GM12878 (cell line): ENCODE data around the gene ARPC1B. TPM values are rescaled to one million over a fixed set of nuclear protein-coding genes. Genes with fewer than 3 reads are reported as not detected.

Experiments
- ATAC-seq: fragments of 200-7000 bp; cut with Tn5 transposase; 3 replicates; pipeline ENCODE4 v1.9.1; 2020; ENCODE audit warnings: mild to moderate bottlenecking, moderate library complexity
- BruUV-seq: library from RNA; stranded (reverse); fragments of 400-500 nt; replicated peaks from 2 replicates; lab custom pipeline; 2021; lab: Mats Ljungman, UMichigan
- CTCF ChIA-PET: fragments of 300-600 bp; sonication (Branson Sonifier 250); formaldehyde crosslinking; extraction: SDS; loops from one replicate; lab custom pipeline; 2021; ENCODE audit warnings: inconsistent platforms; lab: Yijun Ruan, JAX
- POLR2A ChIA-PET: fragments of 350-600 bp; formaldehyde crosslinking; extraction: SDS; loops from one replicate; lab custom pipeline; 2021; ENCODE audit warnings: inconsistent platforms; lab: Charles Lee
- RAD21 ChIA-PET: fragments of 300-600 bp; sonication (Branson Sonifier 250); formaldehyde crosslinking; loops from one replicate; lab custom pipeline; 2023; ENCODE audit warnings: antibody characterized with exemption; ENCODE audit not compliant: unreplicated experiment; lab: Charles Lee
- SMC1A ChIA-PET: fragments of 300-600 bp; sonication (Branson Sonifier 250); formaldehyde crosslinking; loops from one replicate; lab custom pipeline; 2023; ENCODE audit not compliant: unreplicated experiment, uncharacterized antibody; lab: Charles Lee
- DNase-seq: peaks from one replicate; pipeline ENCODE4 v3.0.0-alpha.2; 2011; ENCODE audit warnings: low read depth, low spot score
- FAIRE-seq: peaks from 3 replicates; lab custom pipeline; 2011; peaks lifted over from hg19 to GRCh38; lab: Jason Lieb, UNC
- H2AFZ ChIP-seq: 2 replicates; pipeline ENCODE4 v1.6.0; 2011; ENCODE audit warnings: low read depth, low read length, control low read depth; ENCODE audit not compliant: control insufficient read depth
- H3K27ac ChIP-seq: 2 replicates; pipeline ENCODE4 v1.5.1; 2011; ENCODE audit warnings: control low read depth; ENCODE audit not compliant: control insufficient read depth, insufficient read depth
- H3K27me3 ChIP-seq, 2 experiments: replicated peaks in 1 of 2; 2 replicates each; pipeline versions ENCODE4 v1.6.0 to v1.6.1; 2011; ENCODE audit warnings: low read length in 1 of 2; ENCODE audit not compliant: control insufficient read depth in 2 of 2, insufficient read depth in 2 of 2
- H3K36me3 ChIP-seq, 2 experiments: 2 replicates each; pipeline ENCODE4 v1.5.1; 2011; ENCODE audit warnings: low read length in 1 of 2; ENCODE audit not compliant: control insufficient read depth in 2 of 2, insufficient read depth in 2 of 2
- H3K4me1 ChIP-seq: 2 replicates; pipeline ENCODE4 v1.6.1; 2011; ENCODE audit warnings: mild to moderate bottlenecking, low read length, moderate library complexity, mixed read lengths; ENCODE audit not compliant: control insufficient read depth, insufficient read depth
- H3K4me2 ChIP-seq: 2 replicates; pipeline ENCODE4 v1.6.0; 2011; ENCODE audit warnings: control low read depth; ENCODE audit not compliant: control insufficient read depth, insufficient read depth
- H3K4me3 ChIP-seq: fragments of 200-600 bp; sonication (generic); 2 replicates; pipeline ENCODE4 v1.5.1; 2016
- H3K79me2 ChIP-seq: 2 replicates; pipeline ENCODE4 v1.6.0; 2011; ENCODE audit warnings: low read length; ENCODE audit not compliant: control insufficient read depth, insufficient read depth
- H3K9ac ChIP-seq: 2 replicates; pipeline ENCODE4 v1.8.0; 2011; ENCODE audit warnings: low read length, control low read depth, mixed read lengths; ENCODE audit not compliant: control insufficient read depth, insufficient read depth
- H3K9me3 ChIP-seq: replicated peaks from 3 replicates; pipeline ENCODE4 v1.5.1; 2011; ENCODE audit warnings: mild to moderate bottlenecking, low read length; ENCODE audit not compliant: control insufficient read depth, insufficient read depth
- H4K20me1 ChIP-seq: 2 replicates; pipeline ENCODE4 v1.6.0; 2011; ENCODE audit not compliant: control insufficient read depth, insufficient read depth
- EP300 ChIP-seq, 2 experiments: fragments of 150-350 bp in 1 of 2; IDR thresholded peaks; 2 replicates each; pipeline ENCODE4 v1.6.1; 2011 to 2012; ENCODE audit warnings: low read depth in 2 of 2, low read length in 2 of 2, borderline replicate concordance in 1 of 2, improper control_type of control experiment in 1 of 2, inconsistent platforms in 1 of 2; ENCODE audit not compliant: control insufficient read depth in 1 of 2
- ETV6 ChIP-seq, 2 experiments: fragments of 450-650 bp in 1 of 2; IDR thresholded peaks in 1 of 2; conservative IDR thresholded peaks in 1 of 2; 2 replicates each; pipeline ENCODE4 v1.6.1; 2014; ENCODE audit warnings: antibody characterized with exemption in 1 of 2, borderline replicate concordance in 1 of 2, low read depth in 1 of 2, mild to moderate bottlenecking in 1 of 2, moderate library complexity in 1 of 2
- JUND ChIP-seq: IDR thresholded peaks from 2 replicates; pipeline ENCODE4 v1.6.1; 2012; ENCODE audit warnings: low read depth, mild to moderate bottlenecking, low read length, improper control_type of control experiment, moderate library complexity
- KLF5 ChIP-seq: fragments of 450-650 bp; IDR thresholded peaks from 2 replicates; pipeline ENCODE4 v1.6.1; 2014; ENCODE audit warnings: mild to moderate bottlenecking; ENCODE audit not compliant: partially characterized antibody
- PML ChIP-seq: IDR thresholded peaks from 2 replicates; pipeline ENCODE4 v1.6.1; 2012; ENCODE audit warnings: low read length, inconsistent platforms
- RFX5 ChIP-seq: IDR thresholded peaks from 2 replicates; pipeline ENCODE4 v1.6.1; 2011; ENCODE audit warnings: low read depth, low read length, improper control_type of control experiment
- RUNX3 ChIP-seq: IDR thresholded peaks from 2 replicates; pipeline ENCODE4 v1.6.1; 2012; ENCODE audit warnings: low read length, inconsistent platforms
- SREBF2 ChIP-seq: IDR thresholded peaks from 2 replicates; pipeline ENCODE4 v1.6.1; 2012; ENCODE audit warnings: mild to moderate bottlenecking, low read length
- WGBS: methylation state at CpG from one replicate; pipeline ENCODE4 v1.1.6; 2016; ENCODE audit warnings: low lambda C conversion rate; ENCODE audit not compliant: insufficient replicate concordance, insufficient coverage; ENCODE audit errors: missing lambda C conversion rate; 5-methylcytosine and 5-hydroxymethylcytosine counted together
- in situ Hi-C: fragments of 300-500 bp; cut with MboI; formaldehyde crosslinking; loops from 9 replicates; pipeline ENCODE4 v1.14.3; 2018; ENCODE audit warnings: mixed read lengths
- intact Hi-C: fragments of 100-400 bp; cut with micrococcal nuclease; formaldehyde crosslinking; loops from one replicate; pipeline ENCODE4 v1.14.2; 2022; ENCODE audit not compliant: unreplicated experiment
- polyA plus RNA-seq, 11 experiments: library from polyadenylated mRNA; depleted of rRNA in 4 of 11; unstranded in 6 of 11; stranded (reverse) in 5 of 11; fragments of >200 nt; fragmentation: Nextera tagmentation in 4 of 11; fragmentation: Illumina TruSeq in 1 of 11; extraction: Ambion mirVana in 4 of 11; extraction: Trizol in 1 of 11; gene quantifications; 1 replicate in 1 of 11; 2 replicates in 10 of 11; pipeline versions ENCODE4 v1.2.1 to v1.2.3, GENCODE V29; 2011 to 2016; ENCODE audit warnings: inconsistent platforms in 2 of 11, missing spikeins in 2 of 11, low read depth in 1 of 11
- total RNA-seq, 4 experiments: library from RNA; depleted of rRNA in 3 of 4; stranded (reverse); fragments of >200 nt in 3 of 4; fragmentation: Illumina TruSeq in 1 of 4; extraction: Trizol in 1 of 4; gene quantifications; 2 replicates each; pipeline versions ENCODE4 v1.2.1 to v1.2.3, GENCODE V29; 2013 to 2021
- TF ChIP-seq, protein P1 (sequence below): fragments of 450-650 bp; IDR thresholded peaks from 2 replicates; pipeline ENCODE4 v1.6.1; 2016; ENCODE audit warnings: mild to moderate bottlenecking
- TF ChIP-seq, protein P2 (sequence below): fragments of 450-650 bp; IDR thresholded peaks from 2 replicates; pipeline ENCODE4 v1.6.1; 2017; ENCODE audit warnings: mild to moderate bottlenecking

The ARPC1B gene
- total and polyA plus RNA-seq, 10 of the 15 experiments (the other 5 are each of a cell fraction or from before 2014, with no cell fraction given), result 14.1 to 762 (median 387) TPM

- TF ChIP-seq PML (0 out of 2 replicates have a peak, but pooled peaks have one; percentile 3), KLF5 (no peak), RUNX3 (no peak)
- RAD21 ChIA-PET, result no interaction called here
- FAIRE-seq (no peak), DNase-seq (no peak), ATAC-seq (no peak)
- H3K4me1 ChIP-seq, result no peaks in the 10 kb centered on the region
- no peak overlapping the region for H2AFZ ChIP-seq
- SMC1A ChIA-PET, result interaction anchor here (1.5 kb wide), 1 partner anchor 15 kb away, joined by 4 read pairs; no protein-coding TSS in a partner anchor
- intact Hi-C loops, result no loop called here
- 98% methylated on average over 5 of the region's 5 CpGs for WGBS
- H3K79me2 ChIP-seq, result no peaks in the 10 kb centered on the region
- H3K27ac ChIP-seq, result no peak overlapping the region
- no peak overlapping the region for H3K4me2 ChIP-seq
- no peak overlapping the region for H3K9ac ChIP-seq
- no peaks in the 10 kb centered on the region for H3K9me3 ChIP-seq
- in situ Hi-C loops, result no loop called here
- BruUV-seq, result no TSS peak
- H4K20me1 ChIP-seq, result no peaks in the 10 kb centered on the region
- H3K27me3 ChIP-seq, result no peaks in the 10 kb centered on the region
- H3K4me3 ChIP-seq, result no peak overlapping the region
- CTCF ChIA-PET, result interaction anchor here (0.6 to 1.4 kb wide), 3 partner anchors 11 to 340 kb away, joined by 3 read pairs; partner anchors contain the start of gene BUD31
- POLR2A ChIA-PET, result interaction anchor here (0.8 to 1.7 kb wide), 3 partner anchors 11 to 17 kb away, joined by 3 to 7 read pairs (median 3); partner anchors contain the start of gene BUD31
- peaks cover 11 to 35% of the 10 kb centered on the region in 2 experiments for H3K36me3 ChIP-seq
These were observed 45.7 kb downstream of the ARPC1B start for GRCh38 chr7:99420213-99420612.

- BruUV-seq, result no TSS peak
- 87% methylated on average over 7 of the region's 7 CpGs for WGBS
- no peak overlapping the region for H3K9ac ChIP-seq
- ATAC-seq (no peak), DNase-seq (no peak), FAIRE-seq (no peak)
- ChIA-PET SMC1A (interaction anchor here (1.5 kb wide), 1 partner anchor 15 kb away, joined by 4 read pairs; no protein-coding TSS in a partner anchor), POLR2A (interaction anchor here (0.7 kb wide), 1 partner anchor 352 kb away, joined by 4 read pairs; no protein-coding TSS in a partner anchor), CTCF (no interaction called here), RAD21 (no interaction called here)
- no peak overlapping the region for H2AFZ ChIP-seq
- in situ Hi-C loops, result no loop called here
- H3K27ac ChIP-seq, result no peak overlapping the region
- H3K4me2 ChIP-seq, result no peak overlapping the region
- no peak overlapping the region for H3K4me3 ChIP-seq
- no peaks in the 10 kb centered on the region for H3K27me3 ChIP-seq
- no peaks in the 10 kb centered on the region for H3K4me1 ChIP-seq
- no peaks in the 10 kb centered on the region for H3K79me2 ChIP-seq
- H4K20me1 ChIP-seq, result no peaks in the 10 kb centered on the region
- intact Hi-C loops, result no loop called here
- H3K36me3 ChIP-seq, result peaks cover 10 to 35% of the 10 kb centered on the region in 2 experiments
- H3K9me3 ChIP-seq, result no peaks in the 10 kb centered on the region
- TF ChIP-seq RFX5, result no peak
- TF ChIP-seq, protein P1, sequence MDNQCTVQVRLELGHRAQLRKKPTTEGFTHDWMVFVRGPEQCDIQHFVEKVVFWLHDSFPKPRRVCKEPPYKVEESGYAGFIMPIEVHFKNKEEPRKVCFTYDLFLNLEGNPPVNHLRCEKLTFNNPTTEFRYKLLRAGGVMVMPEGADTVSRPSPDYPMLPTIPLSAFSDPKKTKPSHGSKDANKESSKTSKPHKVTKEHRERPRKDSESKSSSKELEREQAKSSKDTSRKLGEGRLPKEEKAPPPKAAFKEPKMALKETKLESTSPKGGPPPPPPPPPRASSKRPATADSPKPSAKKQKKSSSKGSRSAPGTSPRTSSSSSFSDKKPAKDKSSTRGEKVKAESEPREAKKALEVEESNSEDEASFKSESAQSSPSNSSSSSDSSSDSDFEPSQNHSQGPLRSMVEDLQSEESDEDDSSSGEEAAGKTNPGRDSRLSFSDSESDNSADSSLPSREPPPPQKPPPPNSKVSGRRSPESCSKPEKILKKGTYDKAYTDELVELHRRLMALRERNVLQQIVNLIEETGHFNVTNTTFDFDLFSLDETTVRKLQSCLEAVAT, result no peak
- TF ChIP-seq ETV6 (conservative IDR thresholded peaks at IDR 0.05 in 1 of 2, IDR thresholded peaks at IDR 0.05 in 1 of 2; ENCODE audit: borderline replicate concordance in 1 of 2, low read depth in 1 of 2), result no peak
- no peak for TF ChIP-seq JUND
- no peak for TF ChIP-seq SREBF2
- no peak for TF ChIP-seq EP300 (IDR thresholded peaks at IDR 0.05; ENCODE audit: borderline replicate concordance in 1 of 2, control insufficient read depth in 1 of 2, low read depth in 2 of 2, low read length in 2 of 2)
- TF ChIP-seq, protein P2, sequence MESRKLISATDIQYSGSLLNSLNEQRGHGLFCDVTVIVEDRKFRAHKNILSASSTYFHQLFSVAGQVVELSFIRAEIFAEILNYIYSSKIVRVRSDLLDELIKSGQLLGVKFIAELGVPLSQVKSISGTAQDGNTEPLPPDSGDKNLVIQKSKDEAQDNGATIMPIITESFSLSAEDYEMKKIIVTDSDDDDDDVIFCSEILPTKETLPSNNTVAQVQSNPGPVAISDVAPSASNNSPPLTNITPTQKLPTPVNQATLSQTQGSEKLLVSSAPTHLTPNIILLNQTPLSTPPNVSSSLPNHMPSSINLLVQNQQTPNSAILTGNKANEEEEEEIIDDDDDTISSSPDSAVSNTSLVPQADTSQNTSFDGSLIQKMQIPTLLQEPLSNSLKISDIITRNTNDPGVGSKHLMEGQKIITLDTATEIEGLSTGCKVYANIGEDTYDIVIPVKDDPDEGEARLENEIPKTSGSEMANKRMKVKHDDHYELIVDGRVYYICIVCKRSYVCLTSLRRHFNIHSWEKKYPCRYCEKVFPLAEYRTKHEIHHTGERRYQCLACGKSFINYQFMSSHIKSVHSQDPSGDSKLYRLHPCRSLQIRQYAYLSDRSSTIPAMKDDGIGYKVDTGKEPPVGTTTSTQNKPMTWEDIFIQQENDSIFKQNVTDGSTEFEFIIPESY, result no peak
These were observed 46.5 kb downstream of the ARPC1B start for GRCh38 chr7:99420986-99421385.
